Aorta (tissue), 5 donors: ENCODE results near the gene CHD1. TPM values are rescaled to one million over a fixed set of nuclear protein-coding genes. Genes with fewer than 3 reads are reported as not detected.

Experiments used
- ATAC-seq: fragments of 200-7000 bp; cut with Tn5 transposase; one replicate; pipeline ENCODE4 v1.9.1; 2022; ENCODE audit warnings: moderate library complexity; ENCODE audit not compliant: low FRiP score
- DNase-seq, 2 donors: peaks; one replicate each; pipeline ENCODE4 v3.0.0-alpha.2; 2020
- H3K27ac ChIP-seq, 2 donors: one replicate each; pipeline ENCODE4 v1.5.1; 2013; ENCODE audit warnings: low read length in 2 of 2, mild to moderate bottlenecking in 2 of 2, moderate library complexity in 2 of 2, control low read depth in 1 of 2, inconsistent platforms in 1 of 2, low read depth in 1 of 2
- H3K27me3 ChIP-seq, 2 donors: one replicate each; pipeline ENCODE4 v1.6.1; 2013; ENCODE audit warnings: control low read depth in 1 of 2, low read length in 1 of 2, mild to moderate bottlenecking in 1 of 2, moderate library complexity in 1 of 2; ENCODE audit not compliant: insufficient read depth in 2 of 2, control insufficient read depth in 1 of 2
- H3K36me3 ChIP-seq, 2 donors: one replicate each; pipeline ENCODE4 v1.6.1; 2013; ENCODE audit warnings: control low read depth in 1 of 2, low read length in 1 of 2, mild to moderate bottlenecking in 1 of 2; ENCODE audit not compliant: insufficient read depth in 2 of 2, control insufficient read depth in 1 of 2
- H3K4me1 ChIP-seq, 2 donors: one replicate each; pipeline ENCODE4 v1.6.1; 2013; ENCODE audit warnings: low read length in 2 of 2, control low read depth in 1 of 2, mild to moderate bottlenecking in 1 of 2, moderate library complexity in 1 of 2; ENCODE audit not compliant: insufficient read depth in 2 of 2, control insufficient read depth in 1 of 2
- H3K4me3 ChIP-seq, 2 donors: one replicate each; pipeline ENCODE4 v1.5.1; 2013; ENCODE audit warnings: low read length in 2 of 2, control low read depth in 1 of 2, mild to moderate bottlenecking in 1 of 2
- H3K9me3 ChIP-seq: one replicate; pipeline ENCODE4 v1.6.1; 2013; ENCODE audit warnings: mild to moderate bottlenecking, low read length; ENCODE audit not compliant: control insufficient read depth
- WGBS, 2 donors: extraction: QIAGEN DNeasy Blood & Tissue Kit; methylation state at CpG; one replicate each; pipeline ENCODE4 v1.1.7; 2013; 5-methylcytosine and 5-hydroxymethylcytosine counted together
- intact Hi-C, 2 donors: fragments of 100-400 bp; cut with DNase I; formaldehyde crosslinking; loops; one replicate each; pipeline versions ENCODE4 v1.14.2 to v1.15.0; 2022
- polyA plus RNA-seq, 2 donors: library from polyadenylated mRNA; stranded (reverse); fragments of 200-250 nt; gene quantifications; one replicate each; pipeline ENCODE4 v1.2.3, GENCODE V29; 2013
- total RNA-seq, 2 donors: library from RNA; stranded (reverse); fragmentation: NEBNext Ultra II Directional; extraction: Animal tissue kit (Norgen Biotek cat#: 25700); gene quantifications; one replicate each; pipeline ENCODE4 v1.2.1, GENCODE V29; 2021
- donor health status: healthy with polysubstance abuse.
- donor health status: Bipolar disorder and iron deficiency.
- donor health status: DM: no; HTN: no; CAD: no.
- donor health status: DM: no; HTN: no; CAD: no.
- donor health status: DM: yes; HTN: yes; CAD: no.

The CHD1 gene
- total and polyA plus RNA-seq, 4 donors: 5.9 to 51.8 (median 28.3) TPM

- Histone ChIP-seq H3K4me3 (no peak overlapping the region), H3K27ac (no peak overlapping the region), H3K27me3 (no peaks in the 10 kb centered on the region), H3K36me3 (no peaks in the 10 kb centered on the region), H3K4me1 (peaks cover 0 to 3% of the 10 kb centered on the region in 2 donors), H3K9me3 (no peaks in the 10 kb centered on the region)
- 85 to 87% methylated on average over 5 of the region's 5 CpGs for WGBS, 2 donors
- intact Hi-C loops: no loop called here
- ATAC-seq: no peak
- no peak for DNase-seq
Measured at GRCh38 chr5:98911280-98912040, 17.3 kb downstream of the CHD1 start.

GRCh38 chr5:98909363-98909762 is 19.4 kb downstream of the CHD1 start:
- Histone ChIP-seq H3K27ac (no peak overlapping the region), H3K27me3 (no peaks in the 10 kb centered on the region), H3K9me3 (no peaks in the 10 kb centered on the region), H3K4me1 (no peaks in the 10 kb centered on the region), H3K36me3 (no peaks in the 10 kb centered on the region), H3K4me3 (no peak overlapping the region)
- ATAC-seq (no peak), DNase-seq (no peak)
- intact Hi-C loops: no loop called here
- WGBS, 2 donors: 89 to 91% methylated on average over 2 of the region's 2 CpGs

- Histone ChIP-seq H3K27ac (no peak overlapping the region), H3K36me3 (no peaks in the 10 kb centered on the region), H3K4me3 (no peak overlapping the region), H3K27me3 (no peaks in the 10 kb centered on the region), H3K4me1 (no peaks in the 10 kb centered on the region), H3K9me3 (no peaks in the 10 kb centered on the region)
- DNase-seq: no peak
- intact Hi-C loops: loop anchor here (2.0 kb wide), 1 partner anchor 125 kb away; no protein-coding TSS in a partner anchor
- ATAC-seq: no peak
- WGBS, 2 donors: 29 to 30% methylated on average over 1 of the region's 1 CpG
Measured at GRCh38 chr5:98907951-98908350, 20.9 kb downstream of the CHD1 start.

- intact Hi-C loops: loop anchor here (2.0 kb wide), 1 partner anchor 126 kb away; no protein-coding TSS in a partner anchor
- Histone ChIP-seq H3K4me1 (no peaks in the 10 kb centered on the region), H3K27me3 (no peaks in the 10 kb centered on the region), H3K4me3 (no peak overlapping the region), H3K27ac (no peak overlapping the region), H3K36me3 (no peaks in the 10 kb centered on the region), H3K9me3 (no peaks in the 10 kb centered on the region)
- ATAC-seq (no peak), DNase-seq (no peak)
- WGBS, 2 donors: 86 to 87% methylated on average over 3 of the region's 3 CpGs
Measured at GRCh38 chr5:98906756-98907355, 22.0 kb downstream of the CHD1 start.

GRCh38 chr5:98905857-98906688 is 22.7 kb downstream of the CHD1 start:
- WGBS, 2 donors: 78 to 81% methylated on average over 3 of the region's 3 CpGs
- Histone ChIP-seq H3K36me3 (no peaks in the 10 kb centered on the region), H3K4me1 (no peaks in the 10 kb centered on the region), H3K27ac (no peak overlapping the region), H3K9me3 (no peaks in the 10 kb centered on the region), H3K27me3 (no peaks in the 10 kb centered on the region), H3K4me3 (no peak overlapping the region)
- intact Hi-C loops: loop anchor here (2.0 kb wide), 1 partner anchor 127 kb away; no protein-coding TSS in a partner anchor
- ATAC-seq (peak; percentile 78), DNase-seq (no peak)

- Histone ChIP-seq H3K27ac (no peak overlapping the region), H3K4me1 (no peaks in the 10 kb centered on the region), H3K9me3 (no peaks in the 10 kb centered on the region), H3K36me3 (peaks cover 0 to 3% of the 10 kb centered on the region in 2 donors), H3K27me3 (no peaks in the 10 kb centered on the region), H3K4me3 (no peak overlapping the region)
- ATAC-seq (no peak), DNase-seq (no peak)
- 80 to 84% methylated on average over 6 of the region's 6 CpGs for WGBS, 2 donors
- intact Hi-C loops: no loop called here
Measured at GRCh38 chr5:98904780-98905179, 24.0 kb downstream of the CHD1 start.

GRCh38 chr5:98902733-98903132 is 26.1 kb downstream of the CHD1 start:
- no peak overlapping the region for H3K4me3 ChIP-seq
- WGBS, 2 donors: 90 to 100% methylated on average over 1 of the region's 1 CpG
- ATAC-seq (no peak), DNase-seq (no peak)
- H3K4me1 ChIP-seq: no peaks in the 10 kb centered on the region
- H3K36me3 ChIP-seq: peaks cover 0 to 3% of the 10 kb centered on the region in 2 donors
- H3K9me3 ChIP-seq: no peaks in the 10 kb centered on the region
- H3K27me3 ChIP-seq: no peaks in the 10 kb centered on the region
- H3K27ac ChIP-seq: no peak overlapping the region
- intact Hi-C loops: no loop called here

GRCh38 chr5:98899456-98899855 is 29.4 kb downstream of the CHD1 start:
- H3K9me3 ChIP-seq: no peaks in the 10 kb centered on the region
- intact Hi-C loops: no loop called here
- H3K27me3 ChIP-seq: no peaks in the 10 kb centered on the region
- H3K36me3 ChIP-seq: peaks cover 0 to 3% of the 10 kb centered on the region in 2 donors
- H3K4me3 ChIP-seq: no peak overlapping the region
- no peaks in the 10 kb centered on the region for H3K4me1 ChIP-seq
- no peak overlapping the region for H3K27ac ChIP-seq
- ATAC-seq: no peak
- no peak for DNase-seq
